Renal cortex interstitium (tissue), 11 donors: ENCODE data around the gene PODN. TPM values are rescaled to one million over a fixed set of nuclear protein-coding genes. Genes with fewer than 3 reads are reported as not detected.

Experiments
- DNase-seq, 11 donors: peaks; one replicate each; pipeline ENCODE4 v3.0.0-alpha.2; 2013; ENCODE audit warnings: low read depth in 9 of 11, low spot score in 4 of 11; ENCODE audit errors: extremely low read depth in 1 of 11
- polyA plus RNA-seq, 3 donors: library from polyadenylated mRNA; unstranded; fragments of 120-200 nt; gene quantifications; one replicate each; pipeline ENCODE4 v1.2.1, GENCODE V29; 2013; ENCODE audit not compliant: insufficient read length in 3 of 3

Gene PODN
- polyA plus RNA-seq, 3 donors = 1.1 to 2.6 (median 2.6) TPM

- DNase-seq = no peak
Observed at GRCh38 chr1:53123453-53124140, 61.6 kb downstream of the PODN start.

- DNase-seq = no peak
Observed at GRCh38 chr1:53125122-53125521, 63.1 kb downstream of the PODN start.

- DNase-seq = no peak
Observed at GRCh38 chr1:53125623-53126360, 63.8 kb downstream of the PODN start.

GRCh38 chr1:53126495-53126894 is 64.5 kb downstream of the PODN start:
- no peak for DNase-seq

- DNase-seq = no peak
Observed at GRCh38 chr1:53127546-53127945, 65.5 kb downstream of the PODN start.

- no peak for DNase-seq
Observed at GRCh38 chr1:53128401-53128800, 66.4 kb downstream of the PODN start.

- no peak for DNase-seq
Observed at GRCh38 chr1:53129891-53130597, 68.0 kb downstream of the PODN start.

- DNase-seq = no peak
Observed at GRCh38 chr1:53130598-53130877, 68.5 kb downstream of the PODN start.

- no peak for DNase-seq
Observed at GRCh38 chr1:53130878-53131589, 69.0 kb downstream of the PODN start.

- no peak for DNase-seq
Observed at GRCh38 chr1:53131590-53131938, 69.6 kb downstream of the PODN start.

- no peak for DNase-seq
Observed at GRCh38 chr1:53132176-53132575, 70.2 kb downstream of the PODN start.

GRCh38 chr1:53133261-53134041 is 71.4 kb downstream of the PODN start:
- DNase-seq = no peak

- DNase-seq = no peak
Observed at GRCh38 chr1:53134042-53134485, 72.1 kb downstream of the PODN start.

Other genes starting within 250 kb of the PODN start
- under 1 TPM; 0.11 to 0.17 (median 0.14) TPM for gene ZYG11A, start 219.5 kb upstream of the PODN start, polyA plus RNA-seq
- gene ECHDC2, start 140.5 kb upstream of the PODN start, polyA plus RNA-seq = 100 to 1,000 TPM; 121 to 283 (median 136) TPM
- gene SCP2, start 134.9 kb upstream of the PODN start, polyA plus RNA-seq = 100 to 1,000 TPM; 176 to 233 (median 193) TPM
- under 1 TPM in 2 of 3 donors, not detected in 1; 0.10 to 0.27 TPM for gene SLC1A7, start 80.4 kb downstream of the PODN start, polyA plus RNA-seq
- 10 to 100 TPM; 29.0 to 29.9 (median 29.8) TPM for gene CPT2, start 134.6 kb downstream of the PODN start, polyA plus RNA-seq
- gene CZIB, start 158.4 kb downstream of the PODN start, polyA plus RNA-seq = 10 to 100 TPM; 86.6 to 90.5 (median 90.2) TPM
- 10 to 100 TPM; 76.9 to 98.8 (median 95.8) TPM for gene MAGOH, start 176.3 kb downstream of the PODN start, polyA plus RNA-seq